H1 (cell line): ENCODE measurements around the gene ZNF180. TPM values are rescaled to one million over a fixed set of nuclear protein-coding genes. Genes with fewer than 3 reads are reported as not detected.

Experiments
- CTCF ChIA-PET: fragments of 300-600 bp; sonication (Branson Sonifier 250); formaldehyde crosslinking; loops from one replicate; lab custom pipeline; 2021; ENCODE audit not compliant: partially characterized antibody; lab: Charles Lee
- POLR2A ChIA-PET: fragments of 300-600 bp; sonication (Branson Sonifier 250); formaldehyde crosslinking; loops from one replicate; lab custom pipeline; 2021; ENCODE audit warnings: inconsistent platforms; ENCODE audit not compliant: partially characterized antibody; lab: Charles Lee
- DNase-seq, 2 experiments: peaks; one replicate each; pipeline versions ENCODE4 v3.0.0 to v3.0.0-alpha.2; 2010 to 2022; ENCODE audit warnings: low spot score in 2 of 2, low read depth in 1 of 2, mixed read lengths in 1 of 2
- FAIRE-seq: peaks from 2 replicates; lab custom pipeline; 2011; peaks lifted over from hg19 to GRCh38; lab: Jason Lieb, UNC
- H2AFZ ChIP-seq: 2 replicates; pipeline ENCODE4 v1.8.1; 2012; ENCODE audit warnings: low read length, inconsistent platforms
- H2AK5ac ChIP-seq: 2 replicates; pipeline ENCODE4 v1.6.1; 2013; ENCODE audit warnings: low read depth, low read length
- H2BK120ac ChIP-seq: replicated peaks from 2 replicates; pipeline ENCODE3; 2013; ENCODE audit warnings: low read depth, low read length, inconsistent platforms
- H2BK12ac ChIP-seq: 2 replicates; pipeline ENCODE4 v1.6.1; 2013; ENCODE audit warnings: low read depth, low read length
- H2BK15ac ChIP-seq: 2 replicates; pipeline ENCODE4 v1.6.1; 2013; ENCODE audit warnings: low read length
- H2BK20ac ChIP-seq: 2 replicates; pipeline ENCODE4 v1.6.1; 2013; ENCODE audit warnings: low read length
- H2BK5ac ChIP-seq: 2 replicates; pipeline ENCODE4 v1.6.1; 2013; ENCODE audit warnings: low read depth, low read length
- H3K14ac ChIP-seq: 2 replicates; pipeline ENCODE4 v1.6.1; 2013; ENCODE audit warnings: inconsistent platforms; ENCODE audit not compliant: insufficient read length
- H3K18ac ChIP-seq: 2 replicates; pipeline ENCODE4 v1.6.1; 2013; ENCODE audit warnings: low read length; ENCODE audit errors: extremely low read depth
- H3K23ac ChIP-seq: 2 replicates; pipeline ENCODE4 v1.6.1; 2013; ENCODE audit warnings: inconsistent platforms; ENCODE audit not compliant: insufficient read length
- H3K23me2 ChIP-seq: 2 replicates; pipeline ENCODE4 v1.6.1; 2013; ENCODE audit warnings: low read depth, low read length
- H3K27ac ChIP-seq: 2 replicates; pipeline ENCODE4 v1.6.1; 2011; ENCODE audit warnings: low read depth, low read length, inconsistent platforms
- H3K27me3 ChIP-seq, 4 experiments: replicated peaks in 1 of 4; 1 replicate in 1 of 4; 2 replicates in 3 of 4; pipeline versions ENCODE4 v1.6.1 to v1.8.1; 2011 to 2013; ENCODE audit warnings: low read length in 3 of 4, mild to moderate bottlenecking in 3 of 4, inconsistent platforms in 2 of 4, mixed read lengths in 2 of 4, moderate library complexity in 1 of 4; ENCODE audit not compliant: control insufficient read depth in 3 of 4, insufficient read depth in 3 of 4; ENCODE audit errors: extremely low read depth in 1 of 4
- H3K36me3 ChIP-seq, 4 experiments: 2 replicates each; pipeline versions ENCODE4 v1.6.1 to v1.8.1; 2011 to 2013; ENCODE audit warnings: mild to moderate bottlenecking in 4 of 4, low read length in 3 of 4, moderate library complexity in 2 of 4, control low read depth in 1 of 4, inconsistent platforms in 1 of 4; ENCODE audit not compliant: insufficient read depth in 4 of 4, control insufficient read depth in 2 of 4
- H3K4ac ChIP-seq: replicated peaks from 2 replicates; pipeline ENCODE3; 2013; ENCODE audit warnings: low read length, low read depth, mixed read lengths, inconsistent platforms; ENCODE audit not compliant: insufficient read length
- H3K4me1 ChIP-seq, 4 experiments: replicated peaks in 1 of 4; 1 replicate in 1 of 4; 2 replicates in 3 of 4; pipeline versions ENCODE4 v1.6.1 to v1.8.1; 2011 to 2013; ENCODE audit warnings: low read length in 3 of 4, inconsistent platforms in 2 of 4, mixed read lengths in 1 of 4; ENCODE audit not compliant: insufficient read depth in 4 of 4, control insufficient read depth in 3 of 4
- H3K4me2 ChIP-seq, 2 experiments: 2 replicates each; pipeline versions ENCODE4 v1.6.1 to v1.8.1; 2011 to 2013; ENCODE audit warnings: low read depth in 2 of 2, low read length in 2 of 2, control low read depth in 1 of 2, inconsistent platforms in 1 of 2, mild to moderate bottlenecking in 1 of 2; ENCODE audit not compliant: insufficient read depth in 1 of 2
- H3K4me3 ChIP-seq, 4 experiments: fragments of 200-600, 300-600 bp in 1 of 4; sonication (generic), shearing (Covaris generic), sonication (Bioruptor Twin) in 1 of 4; 2 replicates each; pipeline versions ENCODE4 v1.5.1 to v1.8.1; 2011 to 2016; ENCODE audit warnings: low read length in 4 of 4, low read depth in 3 of 4, control low read depth in 2 of 4, inconsistent platforms in 2 of 4, mild to moderate bottlenecking in 2 of 4, mixed read lengths in 1 of 4, moderate library complexity in 1 of 4; ENCODE audit not compliant: insufficient read depth in 2 of 4; ENCODE audit errors: extremely low read depth in 1 of 4
- H3K56ac ChIP-seq: replicated peaks from 2 replicates; pipeline ENCODE3; 2013; ENCODE audit warnings: low read depth, mild to moderate bottlenecking, mixed read lengths, low read length, inconsistent platforms; ENCODE audit not compliant: insufficient read length
- H3K79me1 ChIP-seq: 2 replicates; pipeline ENCODE4 v1.6.1; 2013; ENCODE audit warnings: low read depth, low read length, control low read depth
- H3K79me2 ChIP-seq, 2 experiments: 2 replicates each; pipeline versions ENCODE4 v1.6.1 to v1.8.1; 2012 to 2013; ENCODE audit warnings: low read length in 2 of 2, mild to moderate bottlenecking in 2 of 2, inconsistent platforms in 1 of 2; ENCODE audit not compliant: insufficient read depth in 2 of 2, control insufficient read depth in 1 of 2
- H3K9ac ChIP-seq, 4 experiments: replicated peaks in 1 of 4; 1 replicate in 1 of 4; 2 replicates in 3 of 4; pipeline versions ENCODE4 v1.6.1 to v1.8.1; 2011 to 2013; ENCODE audit warnings: low read depth in 3 of 4, low read length in 3 of 4, control low read depth in 2 of 4, mild to moderate bottlenecking in 2 of 4, moderate library complexity in 2 of 4, inconsistent platforms in 1 of 4; ENCODE audit errors: extremely low read depth in 1 of 4
- H3K9me3 ChIP-seq, 2 experiments: 2 replicates each; pipeline versions ENCODE4 v1.6.1 to v1.8.1; 2012 to 2013; ENCODE audit warnings: mild to moderate bottlenecking in 2 of 2, moderate library complexity in 2 of 2, control low read depth in 1 of 2, inconsistent platforms in 1 of 2, low read depth in 1 of 2, low read length in 1 of 2, mixed read lengths in 1 of 2; ENCODE audit not compliant: insufficient read depth in 2 of 2
- H4K20me1 ChIP-seq, 2 experiments: replicated peaks in 1 of 2; 2 replicates each; pipeline versions ENCODE3 to v1.8.1; 2011 to 2013; ENCODE audit warnings: inconsistent platforms in 2 of 2, low read length in 2 of 2, mild to moderate bottlenecking in 1 of 2; ENCODE audit not compliant: insufficient read depth in 2 of 2, control insufficient read depth in 1 of 2
- H4K5ac ChIP-seq: 2 replicates; pipeline ENCODE4 v1.6.1; 2013; ENCODE audit warnings: low read length, low read depth, mixed read lengths, inconsistent platforms; ENCODE audit not compliant: insufficient read length
- H4K8ac ChIP-seq: 2 replicates; pipeline ENCODE4 v1.8.0; 2013; ENCODE audit warnings: mild to moderate bottlenecking, moderate library complexity, low read length, inconsistent platforms; ENCODE audit not compliant: insufficient read depth; ENCODE audit errors: extremely low read depth
- H4K91ac ChIP-seq: replicated peaks from 2 replicates; pipeline ENCODE3; 2013; ENCODE audit warnings: low read length, mixed read lengths, inconsistent platforms; ENCODE audit not compliant: insufficient read length
- WGBS, 2 experiments: shearing (Covaris generic) in 1 of 2; methylation state at CpG; one replicate each; pipeline versions ENCODE4 v1.1.6 to v1.1.7; 2013 to 2015; ENCODE audit warnings: low lambda C conversion rate in 2 of 2, mixed read lengths in 2 of 2, inconsistent platforms in 1 of 2, low coverage in 1 of 2, missing lambda C conversion rate in 1 of 2; ENCODE audit not compliant: insufficient replicate concordance in 2 of 2, insufficient coverage in 1 of 2, insufficient read length in 1 of 2; ENCODE audit errors: extremely low coverage in 1 of 2, missing lambda C conversion rate in 1 of 2; 5-methylcytosine and 5-hydroxymethylcytosine counted together
- polyA plus RNA-seq, 7 experiments: library from polyadenylated mRNA; depleted of rRNA in 3 of 7; stranded (reverse) in 5 of 7; unstranded in 2 of 7; fragments of >200 nt in 5 of 7; fragments of 200-250 nt in 2 of 7; gene quantifications; 1 replicate in 5 of 7; 2 replicates in 1 of 7; 4 replicates in 1 of 7; pipeline versions ENCODE4 v1.2.1 to v1.2.3, GENCODE V29; 2011 to 2013; ENCODE audit warnings: missing spikeins in 2 of 7, mixed read lengths in 2 of 7
- total RNA-seq: library from RNA; stranded (reverse); fragmentation: NEBNext Ultra II Directional; extraction: Animal tissue kit (Norgen Biotek cat#: 25700); gene quantifications from 2 replicates; pipeline ENCODE4 v1.2.1, GENCODE V29; 2021
- TF ChIP-seq, protein P1 (sequence below): IDR thresholded peaks from 2 replicates; pipeline ENCODE4 v1.6.1; 2011; ENCODE audit warnings: low read length, improper control_type of control experiment

The ZNF180 gene
- total and polyA plus RNA-seq, 2 of the 8 experiments (the other 6 are each of a cell fraction or from before 2014, with no cell fraction given): 1.3 to 8.5 TPM

DNA sequence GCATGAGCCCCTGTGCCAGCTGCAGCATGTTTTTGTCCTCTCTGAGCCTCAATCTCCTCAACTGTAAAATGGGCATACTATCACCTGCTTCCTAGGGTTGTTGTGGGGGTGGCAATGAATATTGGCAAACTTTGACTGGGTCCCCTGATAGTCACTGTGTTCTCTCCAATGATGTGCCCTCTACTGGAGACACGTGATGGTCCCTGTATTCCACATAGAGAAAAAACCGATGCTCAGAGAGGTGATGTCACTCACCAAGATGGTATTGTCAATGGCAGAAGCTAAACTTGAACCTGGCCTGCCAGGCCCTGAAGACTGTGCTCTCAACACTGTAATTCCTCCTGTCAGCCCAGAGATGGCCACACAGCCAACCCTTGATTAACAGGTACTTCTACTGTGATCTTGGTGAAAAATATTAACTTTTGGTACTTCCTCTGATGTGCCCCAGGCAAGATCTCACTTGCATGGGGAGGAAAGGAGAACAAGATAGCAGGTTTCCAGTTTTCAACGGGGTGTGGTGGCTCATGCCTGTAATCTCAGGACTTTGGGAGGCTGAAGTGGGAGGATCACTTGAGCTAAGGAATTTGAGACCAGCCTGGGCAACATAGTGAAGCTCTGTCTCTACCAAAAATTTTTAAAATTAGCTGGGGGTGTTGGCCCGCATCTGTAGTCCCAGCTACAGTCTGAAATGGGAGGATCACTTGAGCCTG lies 25.6 kb upstream of the ZNF180 start:
- no peaks in the 10 kb centered on the region for H3K36me3 ChIP-seq
- no peak overlapping the region for H4K5ac ChIP-seq
- H3K23ac ChIP-seq: no peak overlapping the region
- 61% methylated on average over 4 of the region's 4 CpGs; no CpG with 5 or more reads in 1 of the 2 experiments for WGBS, 2 experiments
- no peak overlapping the region for H3K18ac ChIP-seq
- CTCF ChIA-PET: interaction anchor here (0.8 kb wide), 1 partner anchor 11 kb away, joined by 4 read pairs; no protein-coding TSS in a partner anchor
- H2AFZ ChIP-seq: no peak overlapping the region
- no peak overlapping the region for H3K56ac ChIP-seq
- no peak overlapping the region for H3K9ac ChIP-seq
- DNase-seq: no peak
- peaks cover 5% of the 10 kb centered on the region; the same call in 1 of the 2 replicates for H3K23me2 ChIP-seq
- H3K4me3 ChIP-seq: no peak overlapping the region
- no peak overlapping the region for H2BK12ac ChIP-seq
- no peak overlapping the region for H2BK15ac ChIP-seq
- POLR2A ChIA-PET: no interaction called here
- H2BK120ac ChIP-seq: no peak overlapping the region
- no peaks in the 10 kb centered on the region for H4K20me1 ChIP-seq
- 0 out of 4 replicates have a peak, but pooled peaks cover 0 to 3% of the 10 kb centered on the region in 2 experiments for H3K79me2 ChIP-seq
- H3K27ac ChIP-seq: no peak overlapping the region
- TF ChIP-seq, protein P1, sequence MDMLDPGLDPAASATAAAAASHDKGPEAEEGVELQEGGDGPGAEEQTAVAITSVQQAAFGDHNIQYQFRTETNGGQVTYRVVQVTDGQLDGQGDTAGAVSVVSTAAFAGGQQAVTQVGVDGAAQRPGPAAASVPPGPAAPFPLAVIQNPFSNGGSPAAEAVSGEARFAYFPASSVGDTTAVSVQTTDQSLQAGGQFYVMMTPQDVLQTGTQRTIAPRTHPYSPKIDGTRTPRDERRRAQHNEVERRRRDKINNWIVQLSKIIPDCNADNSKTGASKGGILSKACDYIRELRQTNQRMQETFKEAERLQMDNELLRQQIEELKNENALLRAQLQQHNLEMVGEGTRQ: no peak
- FAIRE-seq: no peak
- H3K4me2 ChIP-seq: no peak overlapping the region
- H4K91ac ChIP-seq: no peak overlapping the region
- H3K79me1 ChIP-seq: no peaks in the 10 kb centered on the region
- no peaks in the 10 kb centered on the region for H3K4me1 ChIP-seq
- no peaks in the 10 kb centered on the region for H3K27me3 ChIP-seq
- H2AK5ac ChIP-seq: no peak overlapping the region
- peaks cover 50 to 56% of the 10 kb centered on the region in 2 experiments for H3K9me3 ChIP-seq
- H2BK5ac ChIP-seq: no peak overlapping the region
- H3K14ac ChIP-seq: no peak overlapping the region
- no peak overlapping the region for H2BK20ac ChIP-seq
- no peak overlapping the region for H3K4ac ChIP-seq
- H4K8ac ChIP-seq: no peak overlapping the region
